GM19351 (cell line): ENCODE data around the gene UBE3B.

Source experiments
- ATAC-seq: cut with Tn5 transposase; IDR thresholded peaks from one replicate; pipeline ENCODE4 v1.9.1; 2021; ENCODE audit warnings: mild to moderate bottlenecking, moderate library complexity; ENCODE audit not compliant: unreplicated experiment

Gene UBE3B

GRCh38 chr12:109567967-109568366 is 90.5 kb downstream of the UBE3B start:
- ATAC-seq, result no peak

- no peak for ATAC-seq
These were observed 91.1 kb downstream of the UBE3B start for GRCh38 chr12:109568486-109568885.

- no peak for ATAC-seq
These were observed 94.5 kb downstream of the UBE3B start for GRCh38 chr12:109571773-109572505.

- ATAC-seq, result no peak
These were observed 95.0 kb downstream of the UBE3B start for GRCh38 chr12:109572506-109572845.

- ATAC-seq, result peak; percentile 93
These were observed 95.8 kb downstream of the UBE3B start, which contains the start of the genes MMAB and MVK for GRCh38 chr12:109573029-109573913. MMAB (minus strand) TSS chr12:109573504; CDS start chr12:109573480, 24 bp downstream. MVK (plus strand) TSS chr12:109573794; CDS start chr12:109574823, 1,029 bp downstream.

- no peak for ATAC-seq
These were observed 96.4 kb downstream of the UBE3B start for GRCh38 chr12:109573914-109574244.

GRCh38 chr12:109575683-109576082 is 98.2 kb downstream of the UBE3B start:
- no peak for ATAC-seq

- ATAC-seq, result no peak
These were observed 99.9 kb downstream of the UBE3B start for GRCh38 chr12:109577311-109577710.

GRCh38 chr12:109578330-109578927 is 101.0 kb downstream of the UBE3B start:
- ATAC-seq, result no peak

GRCh38 chr12:109579639-109580038 is 102.2 kb downstream of the UBE3B start:
- ATAC-seq, result no peak

GRCh38 chr12:109580272-109580671 is 102.8 kb downstream of the UBE3B start:
- ATAC-seq, result no peak

GRCh38 chr12:109580684-109581333 is 103.4 kb downstream of the UBE3B start:
- no peak for ATAC-seq

GRCh38 chr12:109581334-109581691 is 103.9 kb downstream of the UBE3B start:
- ATAC-seq, result no peak

GRCh38 chr12:109581856-109582255 is 104.4 kb downstream of the UBE3B start:
- ATAC-seq, result no peak

- ATAC-seq, result no peak
These were observed 105.2 kb downstream of the UBE3B start for GRCh38 chr12:109582636-109583035.

GRCh38 chr12:109583733-109584132 is 106.3 kb downstream of the UBE3B start:
- no peak for ATAC-seq
